LNCAP (cell line): ENCODE measurements around the gene MKS1.

ENCODE experiments used
- CTCF ChIP-seq: fragments of 450-650 bp; IDR thresholded peaks from 2 replicates; pipeline ENCODE4 v1.5.1; 2017; ENCODE audit warnings: mild to moderate bottlenecking

MKS1 gene

GRCh38 chr17:58248955-58249269 lies 29.9 kb upstream of the MKS1 start:
- no peak for TF ChIP-seq CTCF

GRCh38 chr17:58247511-58248363 lies 28.7 kb upstream of the MKS1 start:
- no peak for TF ChIP-seq CTCF

GRCh38 chr17:58246781-58247180 lies 27.7 kb upstream of the MKS1 start:
- TF ChIP-seq CTCF, result no peak

DNA sequence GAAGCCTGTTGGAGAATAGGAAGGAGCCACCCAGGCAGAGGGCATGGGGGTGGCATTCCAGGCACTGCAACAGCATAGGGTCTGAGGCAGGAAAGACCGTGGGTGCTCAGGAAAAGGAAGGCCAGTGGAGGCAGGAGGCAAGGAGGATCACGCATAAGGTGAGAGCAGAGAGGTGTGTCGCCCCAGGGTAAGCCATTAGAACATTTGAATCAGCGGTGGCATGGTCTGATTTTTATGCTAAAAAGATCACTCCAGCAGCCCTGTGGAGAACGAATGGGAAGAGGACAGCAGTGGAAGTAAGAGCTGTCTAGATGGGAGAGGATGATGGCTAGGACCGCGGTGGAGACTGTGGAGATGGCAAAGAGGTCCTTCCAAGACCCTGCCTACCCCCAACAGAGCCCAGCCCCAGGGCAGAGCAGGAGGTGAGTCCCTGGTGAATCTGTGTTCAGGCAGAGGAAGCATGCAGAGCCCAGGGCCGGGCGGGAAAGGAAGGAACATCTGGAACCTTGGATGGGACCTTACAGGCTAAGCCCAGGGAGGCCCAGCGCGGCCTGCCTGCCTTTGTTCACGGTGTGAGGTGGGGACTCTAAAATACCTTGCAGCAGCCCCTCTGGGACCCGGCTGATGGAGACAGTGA lies 27.2 kb upstream of the MKS1 start:
- TF ChIP-seq CTCF, result no peak

DNA sequence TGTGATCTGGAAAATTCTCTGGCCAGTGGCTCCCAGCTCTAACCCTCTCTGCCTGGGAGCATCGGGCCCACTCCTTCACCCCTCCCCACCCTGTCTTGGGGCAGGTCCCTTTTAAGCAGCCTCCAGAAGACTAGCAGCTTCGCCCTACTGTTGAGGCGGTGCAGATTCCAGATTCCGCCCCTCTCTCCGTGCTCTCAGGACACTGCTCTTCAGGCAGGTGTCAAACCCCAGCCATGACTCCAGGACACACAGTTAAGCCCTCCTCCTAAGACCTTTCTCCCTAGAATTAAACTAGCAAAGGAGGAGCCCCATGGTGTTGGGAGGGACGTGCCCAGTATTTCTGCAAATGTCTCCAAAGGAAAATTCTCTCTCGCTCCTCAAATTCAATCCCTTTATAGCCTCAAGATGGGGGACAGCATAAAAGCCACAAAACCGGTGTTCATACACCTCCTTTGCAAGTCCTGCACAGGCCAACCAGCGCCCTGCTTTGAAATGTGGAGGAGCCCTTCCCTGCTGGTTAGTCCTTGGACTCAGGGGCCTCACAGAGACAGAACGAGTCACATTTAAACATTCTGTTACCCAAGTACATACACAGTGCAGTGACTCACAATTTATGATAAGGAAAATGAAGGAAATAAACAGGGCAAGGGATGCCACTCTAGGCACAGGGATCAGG lies 26.5 kb upstream of the MKS1 start:
- no peak for TF ChIP-seq CTCF

DNA sequence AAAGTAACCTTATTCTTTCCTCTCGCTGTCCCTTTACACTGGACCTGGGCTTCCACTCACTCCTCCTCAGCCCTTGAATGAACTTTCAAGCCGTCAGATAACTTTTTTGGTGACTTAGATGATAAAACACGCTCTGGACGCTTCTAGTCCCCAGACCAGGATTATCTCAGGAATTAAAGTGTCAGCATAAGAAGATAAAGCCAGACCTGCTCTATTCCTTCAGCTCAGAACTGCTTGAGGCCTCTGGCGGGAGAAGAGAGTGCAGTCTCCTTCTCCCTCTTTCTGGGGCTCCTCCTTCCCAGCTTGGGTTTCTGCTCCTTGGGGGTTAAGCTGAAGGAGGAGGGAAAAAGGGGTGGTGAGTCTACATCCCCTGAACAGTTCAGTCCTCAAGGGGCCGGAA lies 25.9 kb upstream of the MKS1 start:
- TF ChIP-seq CTCF, result no peak

- no peak for TF ChIP-seq CTCF
These were observed 23.2 kb upstream of the MKS1 start for GRCh38 chr17:58242171-58242784.
